ENCODE results near the gene ANKRD28.
A peak's percentile ranks its signal among the peaks of the same experiment; 100 is the strongest.
"Not testable (repeated sequence)": the region's sequence is repeated elsewhere in the genome, so short reads cannot be mapped to it uniquely, and the experiment has no call there.

Gene ANKRD28

GRCh38 chr3:15633159-15633558 lies 164.6 kb downstream of the ANKRD28 start:
- DNase-seq: no peak

GRCh38 chr3:15632212-15632580 lies 165.6 kb downstream of the ANKRD28 start:
- DNase-seq: no peak

- DNase-seq: no peak
These were observed 166.2 kb downstream of the ANKRD28 start for GRCh38 chr3:15631426-15632211.

GRCh38 chr3:15630646-15631350 lies 167.0 kb downstream of the ANKRD28 start:
- no peak for DNase-seq

DNA sequence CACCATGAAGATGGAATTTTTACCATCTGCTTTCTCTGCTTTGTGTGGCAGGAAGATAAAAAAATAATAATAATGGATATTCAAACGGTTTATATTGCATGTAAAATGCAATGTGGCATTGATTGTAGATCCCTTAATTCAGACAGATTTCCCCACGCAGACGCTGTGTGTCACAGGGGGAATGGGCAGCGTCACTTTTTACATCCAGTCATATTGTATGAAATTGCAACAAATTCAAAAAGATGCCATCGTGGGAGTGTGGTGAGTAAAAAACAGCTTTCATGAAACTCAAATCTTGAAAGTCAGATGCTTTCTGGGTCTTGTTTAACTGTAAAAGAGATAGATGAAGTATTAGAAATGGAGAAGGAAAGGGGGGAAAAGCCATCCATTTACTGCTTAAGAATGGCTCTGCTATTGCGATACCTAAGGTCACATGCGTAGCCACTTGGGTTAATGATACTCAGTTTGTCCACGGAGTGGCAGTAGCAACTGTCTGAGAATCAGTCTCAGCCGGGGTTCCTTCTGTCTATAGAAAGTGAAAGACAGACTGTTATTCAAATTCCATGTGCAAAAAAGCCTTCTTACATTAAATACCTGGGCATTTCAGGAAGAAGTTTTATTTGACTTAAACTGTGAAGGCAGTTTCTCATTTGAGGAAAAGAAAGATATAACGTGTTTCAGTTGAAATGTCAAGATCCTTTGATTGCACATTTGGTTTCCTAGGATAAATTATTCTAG lies 167.8 kb downstream of the ANKRD28 start:
- DNase-seq: peak; percentile 82

GRCh38 chr3:15628967-15629366 lies 168.8 kb downstream of the ANKRD28 start:
- no peak for DNase-seq

DNA sequence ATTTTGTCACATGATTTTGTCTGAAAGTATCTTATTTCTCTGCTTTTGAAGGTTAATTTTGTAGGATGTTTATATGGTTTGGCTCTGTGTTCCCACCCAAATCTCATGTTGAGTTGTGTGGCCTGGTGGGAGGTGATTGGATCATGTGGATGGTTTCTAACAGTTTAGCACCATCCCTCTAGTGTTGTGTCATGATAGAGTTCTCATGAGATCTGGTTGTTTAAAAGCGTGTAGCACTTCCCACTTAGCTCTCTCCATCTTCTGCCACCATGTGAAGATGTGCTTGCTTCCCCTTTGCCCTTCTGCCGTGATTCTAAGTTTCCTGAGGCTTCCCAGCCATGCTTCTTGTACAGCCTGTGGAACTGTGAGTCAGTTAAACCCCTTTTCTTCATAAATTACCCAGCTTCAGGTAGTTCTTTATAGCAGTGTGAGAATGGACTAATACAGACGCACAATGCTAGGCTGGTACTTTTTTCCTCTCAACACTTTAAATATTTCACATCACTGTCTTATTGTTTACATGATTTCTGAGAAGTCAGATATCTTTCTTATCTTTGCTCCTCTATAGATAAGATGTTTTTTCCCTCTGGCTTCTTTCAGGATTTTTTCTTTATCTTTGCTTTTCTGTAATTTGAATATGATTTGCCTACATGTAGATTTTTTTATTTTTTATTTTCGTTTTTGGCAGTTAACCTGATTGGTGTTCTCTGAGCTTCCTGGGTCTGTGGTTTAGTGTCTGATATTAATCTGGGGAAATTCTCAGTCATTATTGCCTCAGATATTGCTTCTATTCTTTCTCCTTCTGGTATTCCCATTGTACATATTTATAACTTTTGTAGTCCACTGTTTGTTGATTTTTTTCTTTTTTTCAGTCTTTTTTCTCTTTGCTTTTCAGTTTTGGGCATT lies 174.0 kb downstream of the ANKRD28 start:
- DNase-seq: peak; percentile 54

- not testable (repeated sequence) for DNase-seq
These were observed 177.9 kb downstream of the ANKRD28 start for GRCh38 chr3:15619659-15620464.
